Glomerular endothelial cell (primary cell): Measurements from ENCODE around the gene TSPEAR. TPM values are rescaled to one million over a fixed set of nuclear protein-coding genes. Genes with fewer than 3 reads are reported as not detected.
"Not testable (repeated sequence)": the region's sequence is repeated elsewhere in the genome, so short reads cannot be mapped to it uniquely, and the experiment has no call there.

Experiments
- DNase-seq: peaks from one replicate; pipeline ENCODE4 v3.0.0-alpha.2; 2011; ENCODE audit warnings: low read depth, low spot score; ENCODE audit errors: extremely low read depth
- total RNA-seq: library from RNA; depleted of rRNA; stranded (reverse); fragments of >200 nt; gene quantifications from 2 replicates; pipeline ENCODE4 v1.2.3, GENCODE V29; 2015

The TSPEAR gene
- total RNA-seq, 1 donor from 2014 or later = 0.12 TPM

DNA sequence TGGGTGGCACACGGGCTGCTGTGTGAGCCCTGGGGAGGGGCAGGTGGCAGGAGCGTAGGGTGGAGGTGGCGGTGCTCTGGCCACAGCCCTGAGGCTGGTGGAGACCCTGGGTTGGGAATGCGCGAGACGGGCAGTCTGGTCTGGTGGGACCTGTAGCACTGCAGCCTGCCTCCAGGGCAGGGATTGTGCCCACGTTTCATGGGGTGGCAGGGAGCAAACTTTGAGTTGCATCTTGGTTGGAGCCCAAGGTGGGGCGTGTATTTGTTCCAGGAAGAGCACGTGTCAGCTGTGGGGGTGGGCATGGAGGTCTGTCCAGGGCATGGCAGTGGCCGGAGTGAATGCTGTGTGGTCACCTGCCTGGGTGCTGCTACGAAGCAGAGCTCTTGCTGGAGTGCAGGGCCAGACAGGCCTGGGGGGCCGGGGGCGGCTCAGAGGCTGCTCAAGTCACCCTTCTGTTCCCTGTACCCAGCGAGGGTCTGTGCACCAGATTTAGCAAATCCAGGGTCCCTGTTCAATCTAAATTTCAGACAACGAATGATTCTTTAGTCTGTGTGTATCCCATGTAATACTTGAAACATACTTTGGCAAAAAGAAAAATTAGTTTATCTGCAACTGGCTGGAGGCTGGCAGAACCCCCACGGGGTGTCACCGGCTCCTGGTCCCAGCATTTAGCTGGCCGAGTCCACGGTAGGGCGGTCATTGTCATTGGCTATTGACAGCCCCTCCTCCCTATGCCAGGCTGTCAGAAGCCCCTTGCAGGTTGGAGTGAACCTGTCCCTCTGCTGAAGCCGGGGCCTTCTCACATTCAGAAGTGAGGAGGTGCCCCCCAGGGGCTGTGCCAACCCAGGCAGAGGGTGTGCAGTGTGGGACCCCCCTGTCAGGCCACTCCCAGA is 198.6 kb downstream of the TSPEAR start:
- no peak for DNase-seq

DNA sequence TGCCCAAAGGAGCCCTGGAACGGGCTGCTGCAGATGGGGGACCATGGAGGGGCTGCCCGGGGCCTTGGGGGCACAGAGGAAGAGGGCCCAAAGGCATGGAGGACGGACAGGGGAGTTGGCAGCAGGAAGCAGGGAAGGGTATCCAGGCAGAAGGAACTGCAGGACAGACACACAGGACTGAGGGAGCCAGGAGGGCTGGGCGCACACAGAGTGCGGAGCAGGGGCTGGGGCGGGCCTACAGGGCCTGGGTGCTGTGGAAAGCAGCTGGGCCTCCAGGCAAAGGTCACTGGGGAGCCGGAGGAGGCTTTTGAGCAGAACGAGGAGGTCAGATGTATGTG is 199.5 kb downstream of the TSPEAR start:
- DNase-seq = no peak

DNA sequence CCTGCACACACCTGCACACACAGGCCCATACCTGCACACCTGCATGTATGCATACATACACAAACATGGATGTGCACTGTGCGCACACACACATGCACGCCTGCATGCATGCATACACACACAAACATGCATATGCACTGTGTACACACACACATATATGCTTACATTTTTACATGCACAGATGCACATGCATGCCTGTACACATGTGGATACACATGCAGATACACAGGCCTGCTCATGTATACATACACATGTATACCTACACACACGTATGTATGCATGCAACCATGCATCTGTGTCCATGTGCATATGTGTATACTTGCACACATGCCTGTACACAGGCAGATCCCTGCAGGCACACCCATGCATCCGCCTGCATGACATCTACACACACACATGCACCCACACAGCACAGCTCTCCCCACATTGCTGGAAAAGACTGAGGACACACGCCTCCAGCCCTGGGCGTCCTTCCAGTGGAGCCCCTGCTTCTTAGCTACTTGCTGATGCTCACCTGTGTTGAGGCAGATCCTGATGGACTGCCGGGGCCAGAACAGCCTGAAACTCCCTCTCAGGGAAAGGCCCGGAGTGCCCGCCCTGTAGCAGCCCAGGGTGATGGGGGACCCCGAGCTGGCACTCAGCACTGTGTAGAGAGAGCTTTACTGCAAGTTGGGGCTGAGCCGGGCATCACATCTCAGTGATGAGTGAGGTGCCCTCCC is 200.0 kb downstream of the TSPEAR start:
- no peak for DNase-seq

DNA sequence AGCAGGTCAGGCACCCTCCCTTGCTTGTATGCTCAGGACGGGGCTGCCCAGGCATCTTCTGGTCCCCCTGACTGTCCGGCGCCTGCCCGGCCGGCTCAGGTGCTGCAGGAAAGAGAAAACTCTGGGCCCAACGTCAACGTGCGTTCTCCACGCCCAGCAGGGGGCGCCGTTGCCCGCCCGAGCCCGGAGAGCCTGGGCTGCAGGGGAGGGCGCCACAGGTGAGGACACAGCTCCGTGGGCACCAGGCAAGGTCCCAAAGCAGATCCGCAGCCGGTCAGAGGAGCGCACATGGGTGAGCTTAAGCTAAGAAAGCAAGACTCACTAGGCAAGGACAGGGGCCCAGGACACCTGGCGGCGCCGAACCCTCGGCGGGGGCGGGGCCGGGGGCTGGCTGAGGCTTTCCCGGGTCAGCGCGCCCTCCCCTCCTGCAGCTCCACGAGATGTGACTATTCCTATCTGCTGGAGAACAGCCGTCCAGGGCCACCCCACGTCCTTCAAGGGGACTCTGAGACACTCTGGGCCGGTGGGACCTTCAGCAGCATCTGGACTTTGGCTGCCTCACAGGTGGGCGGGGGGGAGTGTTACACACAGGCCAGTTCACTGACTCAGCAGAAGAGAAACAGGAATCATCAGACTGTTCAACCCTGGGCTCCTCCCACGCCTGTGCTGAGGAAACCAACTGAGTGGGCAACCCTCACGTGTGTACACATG is 200.7 kb downstream of the TSPEAR start:
- no peak for DNase-seq

DNA sequence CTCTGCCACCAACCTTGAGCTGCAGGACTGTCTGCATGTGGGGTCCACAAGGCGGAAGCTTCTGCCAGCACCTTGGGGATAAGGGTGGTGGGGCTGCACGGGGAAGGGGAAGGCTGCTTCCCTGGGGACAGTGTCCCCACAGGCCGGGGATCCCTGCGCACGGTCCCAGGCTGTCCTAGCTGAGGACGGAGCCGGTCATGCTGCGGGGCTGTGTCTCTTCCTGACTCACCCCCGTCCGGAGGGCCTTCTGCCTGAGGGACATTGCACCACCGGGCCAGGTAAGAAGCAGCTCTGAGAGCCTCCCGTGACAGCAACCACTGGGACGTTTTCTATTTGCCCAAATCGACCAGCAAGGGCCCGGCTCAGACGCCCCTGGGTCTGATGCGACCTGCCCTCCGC is 201.3 kb downstream of the TSPEAR start:
- no peak for DNase-seq

DNA sequence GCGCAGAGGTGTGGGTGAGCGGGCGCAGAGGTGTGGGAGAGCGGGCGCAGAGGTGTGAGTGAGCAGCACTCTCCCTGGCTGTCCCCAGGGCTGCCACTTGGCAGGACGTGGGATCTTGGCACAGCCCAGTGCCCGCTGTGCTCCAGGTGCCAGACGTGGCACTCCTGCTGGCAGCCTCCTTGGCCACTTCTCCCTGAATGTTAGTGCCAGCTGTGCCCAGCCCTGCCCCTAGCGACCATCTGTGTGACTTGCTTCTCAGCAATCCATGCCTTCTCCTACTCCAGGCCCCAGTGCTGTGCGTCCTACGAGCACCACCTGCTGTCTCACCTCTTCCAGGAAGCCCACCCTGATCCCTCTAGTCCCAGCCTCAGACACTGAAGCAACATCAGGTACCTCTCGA is 201.8 kb downstream of the TSPEAR start:
- no peak for DNase-seq

DNA sequence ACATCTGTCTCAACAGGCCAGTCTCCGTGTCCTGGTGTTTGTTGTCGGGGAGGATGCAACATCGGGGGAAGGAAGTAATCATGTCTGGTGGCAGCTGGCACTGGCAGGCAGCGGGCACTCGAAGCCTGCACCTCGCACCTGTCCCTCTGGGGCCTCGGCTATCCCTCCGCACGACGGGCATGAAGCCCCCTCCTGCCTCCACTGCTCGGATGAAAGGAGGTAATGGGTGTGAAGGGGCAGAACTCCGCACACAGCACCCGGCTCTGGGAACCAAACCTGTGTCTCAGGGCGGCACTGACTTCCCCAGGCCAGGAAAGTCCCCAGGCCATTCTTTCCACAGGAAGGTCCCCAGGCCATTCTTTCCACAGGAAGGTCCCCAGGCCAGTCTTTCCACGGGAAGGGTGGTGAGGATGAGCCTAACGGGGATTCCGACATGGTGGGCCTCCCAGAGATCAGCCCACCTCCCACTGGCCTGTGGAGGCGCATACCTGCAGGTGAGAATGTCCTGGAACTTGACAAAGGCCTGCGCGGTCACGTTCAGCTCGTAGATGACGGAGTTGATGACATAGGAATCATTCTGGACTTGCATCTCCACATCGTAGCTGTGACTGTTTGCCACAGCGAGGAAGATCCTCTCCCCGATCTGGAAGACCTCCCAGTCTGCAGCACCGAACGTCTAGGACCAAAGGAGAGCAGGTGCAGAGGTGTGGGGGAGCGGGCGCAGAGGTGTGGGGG is 202.5 kb downstream of the TSPEAR start:
- DNase-seq = no peak

DNA sequence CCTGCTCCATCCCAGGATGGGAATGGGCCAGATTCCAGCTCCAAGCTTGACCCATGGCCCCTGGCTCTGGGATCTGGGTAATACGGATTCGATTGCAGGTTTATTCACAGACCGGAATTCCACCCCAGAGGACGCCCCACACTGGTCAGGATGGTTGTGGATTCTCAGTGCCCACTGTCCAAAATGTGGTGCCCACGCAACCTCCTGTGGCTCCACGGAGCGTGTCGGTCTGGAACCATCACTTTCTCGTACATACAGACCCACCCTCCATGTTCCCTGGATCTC is 203.0 kb downstream of the TSPEAR start:
- no peak for DNase-seq

DNA sequence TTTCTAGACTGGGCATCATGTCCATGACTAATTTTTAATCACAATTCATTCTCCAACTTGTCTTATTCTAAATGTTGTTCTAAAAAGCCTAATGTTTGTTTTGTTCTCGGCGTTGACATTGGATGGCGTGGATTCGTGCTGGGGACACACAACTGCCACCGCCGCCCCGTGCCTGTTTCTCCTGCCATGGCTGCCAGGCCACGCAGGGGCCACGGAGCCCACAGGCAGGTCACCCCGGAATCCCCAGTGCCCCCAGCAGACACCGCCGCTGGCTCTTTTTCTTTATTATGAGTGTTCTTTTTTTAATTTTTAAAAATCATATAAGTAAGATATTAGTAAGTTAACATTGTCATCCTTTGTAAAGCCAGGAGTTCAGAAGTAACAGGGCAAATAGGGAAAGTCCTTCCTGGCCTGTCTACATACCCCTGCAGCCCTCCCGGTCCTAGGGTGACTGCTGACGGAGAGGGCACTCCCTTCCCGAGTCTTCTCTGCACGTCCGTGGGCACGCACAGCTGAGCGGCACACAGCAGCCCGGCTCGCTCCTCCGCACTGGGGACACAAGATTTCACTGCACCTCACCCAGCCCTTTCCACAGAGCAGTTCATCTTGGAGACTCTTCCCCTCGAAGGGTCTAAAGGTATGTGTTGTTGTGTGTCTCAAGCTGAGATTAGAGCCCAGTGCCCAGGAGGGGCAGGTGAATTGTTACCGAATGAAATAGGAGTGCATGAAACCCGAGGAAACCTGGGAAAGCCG is 203.5 kb downstream of the TSPEAR start:
- DNase-seq = no peak

DNA sequence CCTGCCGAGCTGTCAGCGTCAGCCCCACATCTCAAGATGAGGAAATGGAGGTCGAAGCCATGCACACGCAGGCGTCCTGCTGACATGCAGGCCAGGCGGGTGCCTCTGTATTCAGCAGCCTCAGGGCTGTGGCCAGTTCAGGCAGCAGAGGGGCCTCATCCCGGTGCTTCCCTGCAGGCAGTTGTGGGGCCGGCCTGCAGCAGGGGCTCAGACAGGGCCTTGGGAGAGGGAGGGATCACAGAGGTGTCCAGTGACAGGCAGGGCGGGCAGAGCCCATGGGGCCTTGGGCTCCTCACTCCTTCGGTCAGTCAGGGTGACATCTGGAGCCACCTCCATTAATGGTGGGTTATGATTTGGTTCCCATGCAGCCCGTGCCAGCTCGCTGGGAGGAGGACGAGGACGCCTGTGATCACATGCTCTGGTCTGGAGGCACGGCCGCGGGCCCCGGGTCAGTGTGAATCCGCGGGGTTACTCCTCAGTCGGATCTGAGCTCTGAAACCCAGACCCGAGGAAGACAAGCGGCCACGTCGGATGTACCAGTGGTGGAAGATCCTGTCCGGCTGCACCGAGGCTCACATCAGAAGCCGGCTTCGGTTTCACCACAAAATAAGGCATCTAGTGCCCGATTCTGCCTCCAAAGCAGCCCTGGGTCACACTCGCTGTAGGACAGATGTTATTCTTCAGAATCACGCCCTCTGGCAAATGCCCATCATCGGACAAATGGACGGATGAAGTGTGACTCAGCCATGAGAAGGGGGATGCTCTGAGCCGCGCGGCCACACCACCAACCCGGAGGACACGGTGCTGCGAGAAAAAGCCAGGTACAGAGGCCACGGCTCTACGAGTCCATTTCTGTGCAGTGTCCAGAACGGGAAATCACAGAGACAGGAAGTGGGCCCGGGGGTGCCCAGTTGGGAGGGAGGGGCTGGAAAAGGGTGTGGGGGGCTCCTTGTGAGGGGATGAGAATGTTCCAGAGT is 204.8 kb downstream of the TSPEAR start:
- no peak for DNase-seq

DNA sequence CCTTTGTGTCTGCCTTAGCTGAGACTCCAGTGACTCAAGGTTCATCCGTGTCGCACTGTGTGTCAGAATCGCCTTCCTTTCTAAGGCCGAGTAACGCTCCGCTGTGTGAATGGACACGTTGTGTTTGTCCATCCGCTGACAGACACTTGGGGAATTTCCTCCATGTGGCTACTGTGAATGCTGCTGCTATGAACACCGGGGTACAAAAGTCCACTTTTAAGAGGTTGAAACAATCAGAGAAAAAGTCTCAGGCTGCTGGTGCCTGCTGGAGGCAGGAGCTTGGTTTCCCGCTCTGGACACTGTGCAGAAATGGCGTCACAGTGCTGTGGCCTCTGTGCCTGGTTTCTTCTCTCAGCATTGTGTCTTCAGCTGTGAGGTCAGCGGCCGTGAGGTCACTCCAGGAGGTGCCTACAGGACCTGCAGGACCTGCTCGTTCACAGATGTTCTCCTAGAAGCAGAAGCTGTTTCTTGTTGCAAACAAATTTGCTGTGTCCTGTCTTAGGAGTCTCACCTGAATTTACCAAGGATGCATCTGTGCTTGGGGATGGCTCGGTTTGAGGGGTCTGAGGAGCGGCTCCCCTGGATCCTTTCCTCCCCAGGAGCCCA is 205.6 kb downstream of the TSPEAR start:
- no peak for DNase-seq

DNA sequence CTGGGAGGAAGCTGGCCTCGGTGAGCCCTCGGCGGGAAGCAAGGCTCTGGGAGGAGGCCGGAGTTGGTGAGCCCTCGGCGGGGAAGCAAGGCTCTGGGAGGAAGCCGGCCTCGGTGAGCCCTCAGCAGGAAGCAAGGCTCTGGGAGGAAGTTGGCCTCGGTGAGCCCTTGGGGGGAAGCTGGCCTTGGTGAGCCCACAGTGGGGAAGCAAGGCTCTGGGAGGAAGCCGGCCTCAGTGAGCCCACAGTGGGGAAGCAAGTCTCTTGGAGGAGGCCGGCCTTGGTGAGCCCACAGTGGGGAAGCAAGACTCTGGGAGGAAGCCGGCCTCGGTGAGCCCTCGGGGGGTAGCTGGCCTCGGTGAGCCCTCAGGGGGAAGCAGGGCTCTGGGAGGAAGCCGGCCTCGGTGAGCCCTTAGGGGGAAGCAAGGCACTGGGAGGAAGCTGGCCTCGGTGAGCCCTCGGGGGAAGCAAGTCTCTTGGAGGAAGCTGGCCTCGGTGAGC is 207.4 kb downstream of the TSPEAR start:
- no peak for DNase-seq

DNA sequence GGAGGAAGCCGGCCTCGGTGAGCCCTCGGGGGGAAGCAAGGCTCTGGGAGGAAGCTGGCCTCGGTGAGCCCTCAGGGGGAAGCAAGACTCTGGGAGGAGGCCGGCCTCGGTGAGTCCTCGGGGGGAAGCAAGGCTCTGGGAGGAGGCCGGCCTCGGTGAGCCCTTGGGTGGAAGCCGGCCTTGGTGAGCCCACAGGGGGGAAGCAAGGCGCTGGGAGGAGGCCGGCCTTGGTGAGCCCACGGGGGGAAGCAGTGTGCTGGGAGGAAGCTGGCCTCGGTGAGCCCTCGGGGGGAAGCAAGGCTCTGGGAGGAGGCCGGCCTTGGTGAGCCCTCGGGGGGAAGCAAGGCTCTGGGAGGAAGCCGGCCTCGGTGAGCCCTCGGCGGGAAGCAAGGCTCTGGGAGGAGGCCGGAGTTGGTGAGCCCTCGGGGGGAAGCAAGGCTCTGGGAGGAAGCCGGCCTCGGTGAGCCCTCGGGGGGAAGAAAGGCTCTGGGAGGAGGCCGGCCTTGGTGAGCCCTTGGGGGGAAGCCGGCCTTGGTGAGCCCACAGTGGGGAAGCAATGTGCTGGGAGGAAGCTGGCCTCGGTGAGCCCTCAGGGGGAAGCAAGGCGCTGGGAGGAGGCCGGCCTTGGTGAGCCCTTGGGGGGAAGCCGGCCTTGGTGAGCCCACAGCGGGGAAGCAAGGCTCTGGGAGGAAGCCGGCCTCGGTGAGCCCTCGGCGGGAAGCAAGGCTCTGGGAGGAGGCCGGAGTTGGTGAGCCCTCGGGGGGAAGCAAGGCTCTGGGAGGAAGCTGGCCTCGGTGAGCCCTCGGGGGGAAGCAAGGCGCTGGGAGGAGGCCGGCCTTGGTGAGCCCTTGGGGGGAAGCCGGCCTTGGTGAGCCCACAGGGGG is 208.1 kb downstream of the TSPEAR start:
- not testable (repeated sequence) for DNase-seq

DNA sequence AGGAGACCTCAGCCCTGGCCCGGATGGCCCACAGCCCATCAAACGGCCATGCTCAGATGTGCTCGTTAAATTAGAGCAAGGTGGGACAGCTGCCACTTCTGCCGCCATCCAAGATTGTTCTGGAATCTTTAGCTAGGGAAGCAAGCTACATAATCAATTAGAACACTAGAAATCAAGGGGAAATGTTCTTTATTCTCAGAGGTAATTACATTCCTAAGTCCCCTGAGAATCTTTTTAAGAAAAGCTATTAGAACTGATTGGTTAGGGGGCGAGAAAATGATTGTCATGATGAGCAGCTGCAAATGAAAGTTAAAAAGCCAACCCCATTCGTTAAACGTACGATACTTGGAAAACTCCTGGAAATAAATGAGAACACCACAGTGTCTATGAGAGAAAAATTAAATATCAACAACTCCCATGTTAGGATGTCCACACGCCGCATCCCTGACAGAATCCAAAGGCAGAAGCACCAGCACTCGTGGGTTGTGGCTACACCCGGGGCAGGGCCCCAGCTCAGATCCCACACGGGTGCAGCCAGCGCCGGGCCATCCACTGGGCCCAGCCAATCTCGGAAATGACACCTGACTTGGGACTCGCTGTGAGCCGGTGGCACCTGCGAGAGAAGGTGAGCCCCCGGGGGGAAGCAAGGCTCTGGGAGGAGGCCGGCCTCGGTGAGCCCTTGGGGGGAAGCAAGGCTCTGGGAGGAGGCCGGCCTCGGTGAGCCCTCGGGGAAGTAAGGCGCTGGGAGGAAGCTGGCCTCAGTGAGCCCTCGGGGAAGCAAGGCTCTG is 209.0 kb downstream of the TSPEAR start:
- no peak for DNase-seq

DNA sequence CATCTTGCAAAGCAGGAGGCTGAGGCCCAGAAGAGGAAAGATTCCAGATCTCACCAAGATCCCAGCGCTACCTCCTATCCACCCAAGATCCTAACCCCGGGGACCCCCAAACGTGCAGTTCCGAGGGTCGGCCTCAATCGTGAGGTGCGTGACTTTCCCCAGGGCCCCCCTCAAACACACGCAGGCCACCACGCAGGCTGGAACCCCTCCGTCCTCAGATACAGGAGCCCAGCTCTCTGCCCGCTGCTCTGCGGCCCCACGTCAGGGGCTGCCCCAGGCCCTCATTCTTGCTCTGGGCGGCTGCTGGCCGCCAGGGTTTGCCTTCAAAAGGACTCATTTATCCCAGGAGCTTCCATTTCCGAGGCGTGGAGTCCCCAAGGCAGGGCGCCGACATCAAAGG is 211.3 kb downstream of the TSPEAR start:
- DNase-seq = no peak

DNA sequence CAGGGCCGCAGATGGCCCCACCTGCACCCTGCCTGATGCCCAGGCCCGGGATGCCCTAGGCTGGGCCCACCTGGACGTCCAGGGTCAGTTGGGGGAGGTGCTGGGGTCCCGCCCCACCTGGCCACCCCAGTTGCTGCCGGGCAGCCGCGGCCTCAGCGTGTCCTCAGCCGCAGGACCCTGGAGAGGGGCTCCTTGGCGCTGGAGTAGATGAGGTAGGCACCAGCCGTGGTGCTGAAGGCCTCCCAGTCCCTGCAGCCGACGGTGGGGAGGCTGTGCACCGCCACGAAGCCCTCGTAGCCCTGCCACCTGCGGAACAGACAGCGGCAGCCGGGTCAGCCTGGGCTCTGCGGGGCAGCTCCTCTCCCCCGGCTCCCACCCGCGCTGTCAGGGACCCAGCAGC is 211.7 kb downstream of the TSPEAR start:
- no peak for DNase-seq

DNA sequence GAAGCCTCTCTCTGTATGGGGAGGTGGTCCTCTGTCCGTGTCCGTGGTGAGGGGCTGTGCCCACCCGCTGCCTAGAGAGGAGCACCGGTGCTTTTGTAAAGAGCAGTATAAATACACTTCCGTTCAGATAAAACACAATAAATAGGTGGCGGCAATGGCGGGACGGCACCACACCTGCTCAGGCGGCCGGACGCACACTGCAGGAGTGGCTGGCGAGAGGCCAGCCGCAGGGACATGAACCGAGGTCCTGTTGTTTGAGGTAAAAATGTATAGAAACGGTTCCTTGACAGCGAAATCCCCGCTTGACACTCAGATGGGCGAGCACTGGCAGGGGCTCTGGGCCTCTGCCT is 212.2 kb downstream of the TSPEAR start:
- DNase-seq = no peak
